ENCODE measurements around the gene TMEM171.

The TMEM171 gene

GRCh38 chr5:73114044-73114688, 6.2 kb upstream of the TMEM171 start:
- peaks cover 80% of the 10 kb centered on the region for H3K27me3 Mint-ChIP-seq
- no peaks in the 10 kb centered on the region for H3K4me1 Mint-ChIP-seq (ENCODE audit: low read depth)
- H3K36me3 Mint-ChIP-seq (ENCODE audit: low read depth), result no peaks in the 10 kb centered on the region
- peaks cover under 1% of the 10 kb centered on the region for H3K9me3 Mint-ChIP-seq
- no peak overlapping the region for H3K4me3 Mint-ChIP-seq
- no peak overlapping the region for H3K27ac Mint-ChIP-seq

GRCh38 chr5:73115399-73116051, 4.8 kb upstream of the TMEM171 start:
- H3K9me3 Mint-ChIP-seq, result no peaks in the 10 kb centered on the region
- H3K27ac Mint-ChIP-seq, result no peak overlapping the region
- peaks cover 76% of the 10 kb centered on the region for H3K27me3 Mint-ChIP-seq
- no peak overlapping the region for H3K4me3 Mint-ChIP-seq
- no peaks in the 10 kb centered on the region for H3K36me3 Mint-ChIP-seq (ENCODE audit: low read depth)
- H3K4me1 Mint-ChIP-seq (ENCODE audit: low read depth), result peaks cover 6% of the 10 kb centered on the region

DNA sequence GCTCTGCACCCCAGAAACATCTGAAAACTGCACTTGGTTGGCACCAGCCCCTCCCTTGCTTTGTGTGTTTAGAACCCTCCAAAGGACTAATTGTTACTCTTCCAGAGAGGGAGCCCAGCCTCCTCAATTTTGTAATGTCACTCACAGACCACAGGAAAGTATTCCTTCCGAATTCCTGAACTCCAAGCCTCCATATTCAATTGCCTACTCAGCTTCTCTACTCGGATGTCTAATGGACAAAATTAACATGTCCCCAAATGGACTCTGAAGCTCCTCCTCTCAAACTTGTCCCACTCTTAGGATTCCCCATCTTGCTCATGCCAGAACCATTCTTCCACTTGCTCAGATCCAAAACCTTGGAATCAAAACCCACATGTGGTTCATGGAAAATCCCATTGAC, 3.9 kb upstream of the TMEM171 start:
- peaks cover 81% of the 10 kb centered on the region for H3K27me3 Mint-ChIP-seq
- no peak overlapping the region for H3K4me3 Mint-ChIP-seq
- H3K27ac Mint-ChIP-seq, result no peak overlapping the region
- no peaks in the 10 kb centered on the region for H3K9me3 Mint-ChIP-seq
- no peaks in the 10 kb centered on the region for H3K36me3 Mint-ChIP-seq (ENCODE audit: low read depth)
- H3K4me1 Mint-ChIP-seq (ENCODE audit: low read depth), result peaks cover 12% of the 10 kb centered on the region

GRCh38 chr5:73117088-73117740, 3.2 kb upstream of the TMEM171 start:
- peaks cover 16% of the 10 kb centered on the region for H3K4me1 Mint-ChIP-seq (ENCODE audit: low read depth)
- H3K4me3 Mint-ChIP-seq, result no peak overlapping the region
- H3K27me3 Mint-ChIP-seq, result peaks cover 78% of the 10 kb centered on the region
- no peaks in the 10 kb centered on the region for H3K9me3 Mint-ChIP-seq
- H3K36me3 Mint-ChIP-seq (ENCODE audit: low read depth), result no peaks in the 10 kb centered on the region
- H3K27ac Mint-ChIP-seq, result no peak overlapping the region

GRCh38 chr5:73118391-73118973, 1.9 kb upstream of the TMEM171 start:
- no peaks in the 10 kb centered on the region for H3K36me3 Mint-ChIP-seq (ENCODE audit: low read depth)
- H3K9me3 Mint-ChIP-seq, result no peaks in the 10 kb centered on the region
- H3K4me3 Mint-ChIP-seq, result no peak overlapping the region

DNA sequence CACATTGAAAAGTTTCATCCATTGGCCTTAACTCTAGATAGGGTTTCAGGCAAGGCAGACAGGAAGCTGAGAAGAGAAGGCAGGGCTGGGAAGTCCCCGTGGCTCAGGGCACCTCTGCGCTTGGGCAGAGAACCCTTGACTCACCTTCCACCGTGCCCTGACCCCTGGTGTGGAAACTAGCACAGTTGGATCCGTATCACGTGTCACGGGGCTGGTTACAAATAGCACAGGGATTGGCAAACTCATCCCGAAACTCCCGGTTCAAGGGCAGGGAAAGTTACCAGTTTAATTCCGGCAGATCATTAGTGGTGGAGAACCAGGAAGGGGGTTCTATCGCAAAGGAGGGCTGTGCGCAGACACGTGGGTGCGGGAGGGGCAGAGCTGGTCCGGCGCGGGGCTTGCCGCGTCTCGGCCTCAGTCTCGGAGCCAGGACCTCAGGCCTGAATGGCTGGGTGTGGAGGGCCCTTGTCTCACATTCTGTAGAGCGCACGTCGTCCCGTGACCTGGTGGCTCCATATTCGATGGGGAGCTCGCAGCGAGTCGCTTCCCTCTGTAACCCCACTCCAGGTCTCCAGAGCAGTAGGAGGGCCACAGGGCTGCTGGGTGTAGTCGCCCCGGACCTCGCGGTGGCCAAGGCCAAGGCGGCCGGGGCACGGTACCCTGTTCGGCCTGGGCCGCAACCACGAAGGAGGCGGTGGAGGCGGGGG, 771 bp upstream of the TMEM171 start:
- peaks cover 33% of the 10 kb centered on the region for H3K4me1 Mint-ChIP-seq (ENCODE audit: low read depth)
- H3K4me3 Mint-ChIP-seq, result peak overlapping the region; percentile 46
- H3K27ac Mint-ChIP-seq, result no peak overlapping the region
- H3K9me3 Mint-ChIP-seq, result no peaks in the 10 kb centered on the region
- peaks cover 76% of the 10 kb centered on the region for H3K27me3 Mint-ChIP-seq
- H3K36me3 Mint-ChIP-seq (ENCODE audit: low read depth), result no peaks in the 10 kb centered on the region

More at GRCh38 chr5:73118391-73118973, 1.9 kb upstream of the TMEM171 start:
- H3K27ac Mint-ChIP-seq, result no peak overlapping the region
- H3K4me1 Mint-ChIP-seq (ENCODE audit: low read depth), result peaks cover 28% of the 10 kb centered on the region
- peaks cover 72% of the 10 kb centered on the region for H3K27me3 Mint-ChIP-seq

GRCh38 chr5:73121119-73121463, 716 bp downstream of the TMEM171 start:
- no peaks in the 10 kb centered on the region for H3K9me3 Mint-ChIP-seq
- peak overlapping the region; percentile 42 for H3K4me3 Mint-ChIP-seq
- no peak overlapping the region for H3K27ac Mint-ChIP-seq
- peaks cover 80% of the 10 kb centered on the region for H3K27me3 Mint-ChIP-seq
- H3K36me3 Mint-ChIP-seq (ENCODE audit: low read depth), result no peaks in the 10 kb centered on the region
- H3K4me1 Mint-ChIP-seq (ENCODE audit: low read depth), result peaks cover 33% of the 10 kb centered on the region

DNA sequence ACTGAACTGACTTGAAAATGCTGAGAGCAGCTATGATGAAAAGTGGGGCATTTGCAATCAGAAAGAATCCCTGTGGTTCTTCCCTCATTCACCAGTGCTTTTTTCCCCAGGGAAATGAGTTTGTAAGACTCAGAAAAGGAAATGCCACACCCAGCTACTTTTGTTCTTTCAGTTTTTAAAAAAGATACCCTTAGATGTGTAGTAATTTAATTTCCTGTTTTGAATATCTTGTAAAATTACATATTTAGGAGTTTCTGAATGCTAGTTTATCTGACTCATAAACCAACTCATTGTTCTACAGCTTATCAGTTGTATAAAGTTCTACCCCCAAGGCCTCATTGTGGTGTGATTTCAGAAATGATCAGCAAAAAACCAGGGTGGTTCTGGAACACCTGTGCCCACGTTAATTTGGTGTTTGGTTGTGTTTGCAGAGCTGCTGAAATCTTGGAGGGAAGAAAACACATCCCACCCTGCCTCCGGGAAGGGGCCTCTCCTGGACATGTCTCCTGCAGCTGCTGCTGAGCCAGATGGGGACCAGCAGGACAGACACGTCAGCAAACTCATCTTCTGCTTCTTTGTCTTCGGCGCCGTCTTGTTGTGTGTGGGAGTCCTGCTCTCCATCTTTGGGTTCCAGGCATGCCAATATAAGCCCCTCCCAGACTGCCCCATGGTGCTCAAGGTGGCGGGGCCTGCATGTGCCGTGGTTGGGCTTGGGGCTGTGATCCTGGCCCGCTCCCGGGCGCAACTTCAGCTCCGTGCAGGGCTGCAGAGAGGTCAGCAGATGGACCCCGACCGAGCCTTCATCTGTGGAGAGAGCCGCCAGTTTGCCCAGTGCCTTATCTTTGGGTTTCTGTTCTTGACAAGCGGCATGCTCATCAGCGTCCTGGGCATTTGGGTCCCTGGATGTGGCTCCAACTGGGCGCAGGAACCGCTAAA, 2.8 kb downstream of the TMEM171 start:
- Mint-ChIP-seq H3K9me3 (no peaks in the 10 kb centered on the region), H3K27me3 (peaks cover 72% of the 10 kb centered on the region), H3K27ac (no peak overlapping the region), H3K4me1 (ENCODE audit: low read depth) (peaks cover 33% of the 10 kb centered on the region), H3K36me3 (ENCODE audit: low read depth) (no peaks in the 10 kb centered on the region), H3K4me3 (no peak overlapping the region)

GRCh38 chr5:73125289-73125688, 4.9 kb downstream of the TMEM171 start:
- Mint-ChIP-seq H3K4me3 (no peak overlapping the region), H3K27ac (no peak overlapping the region), H3K27me3 (peaks cover 74% of the 10 kb centered on the region), H3K36me3 (ENCODE audit: low read depth) (no peaks in the 10 kb centered on the region), H3K4me1 (ENCODE audit: low read depth) (peaks cover 27% of the 10 kb centered on the region), H3K9me3 (no peaks in the 10 kb centered on the region)

GRCh38 chr5:73126381-73126780, 6.0 kb downstream of the TMEM171 start:
- H3K27ac Mint-ChIP-seq, result no peak overlapping the region
- H3K4me3 Mint-ChIP-seq, result no peak overlapping the region
- peaks cover 70% of the 10 kb centered on the region for H3K27me3 Mint-ChIP-seq
- no peaks in the 10 kb centered on the region for H3K36me3 Mint-ChIP-seq (ENCODE audit: low read depth)
- no peaks in the 10 kb centered on the region for H3K9me3 Mint-ChIP-seq
- peaks cover 22% of the 10 kb centered on the region for H3K4me1 Mint-ChIP-seq (ENCODE audit: low read depth)

DNA sequence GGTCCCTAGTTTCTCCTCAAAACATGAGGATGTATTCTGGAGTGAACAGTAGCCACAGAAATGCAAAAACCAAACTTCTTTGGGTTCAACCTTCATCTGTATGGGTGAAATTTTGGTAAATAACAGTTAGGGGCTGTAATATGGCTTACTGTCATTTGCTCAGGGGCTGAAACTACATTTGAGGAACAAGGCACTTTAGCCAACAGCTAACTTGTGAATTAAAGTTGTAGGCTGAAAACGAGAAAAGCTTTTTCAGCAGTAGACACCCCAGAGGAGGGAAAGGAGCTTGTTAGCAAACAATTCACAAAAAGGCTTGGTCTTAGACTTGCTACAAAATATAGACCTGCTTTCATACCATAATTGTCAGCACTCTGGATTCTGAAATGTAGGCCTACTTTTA, 6.6 kb downstream of the TMEM171 start:
- H3K9me3 Mint-ChIP-seq, result no peaks in the 10 kb centered on the region
- peaks cover 65% of the 10 kb centered on the region for H3K27me3 Mint-ChIP-seq
- H3K27ac Mint-ChIP-seq, result no peak overlapping the region
- no peaks in the 10 kb centered on the region for H3K36me3 Mint-ChIP-seq (ENCODE audit: low read depth)
- H3K4me3 Mint-ChIP-seq, result no peak overlapping the region
- H3K4me1 Mint-ChIP-seq (ENCODE audit: low read depth), result peaks cover 18% of the 10 kb centered on the region

- no peaks in the 10 kb centered on the region for H3K9me3 Mint-ChIP-seq
- no peak overlapping the region for H3K27ac Mint-ChIP-seq
- peaks cover 60% of the 10 kb centered on the region for H3K27me3 Mint-ChIP-seq
- H3K4me1 Mint-ChIP-seq (ENCODE audit: low read depth), result peaks cover under 1% of the 10 kb centered on the region
- H3K4me3 Mint-ChIP-seq, result no peak overlapping the region
- no peaks in the 10 kb centered on the region for H3K36me3 Mint-ChIP-seq (ENCODE audit: low read depth)
Observed at GRCh38 chr5:73129143-73129542, 8.8 kb downstream of the TMEM171 start.

- Mint-ChIP-seq H3K4me3 (no peak overlapping the region), H3K27ac (no peak overlapping the region), H3K36me3 (ENCODE audit: low read depth) (no peaks in the 10 kb centered on the region), H3K9me3 (no peaks in the 10 kb centered on the region), H3K27me3 (peaks cover 62% of the 10 kb centered on the region), H3K4me1 (ENCODE audit: low read depth) (no peaks in the 10 kb centered on the region)
Observed at GRCh38 chr5:73130811-73131210, 10.4 kb downstream of the TMEM171 start.

All from stimulated activated naive CD8-positive, alpha-beta T cell treated with anti-CD3 and anti-CD28 coated beads, Interleukin-15, Interleukin-2, amounts not matched to agents 100 ng/mL and 50 ng/mL, for 24 hours (primary cell).